GM12892 (cell line): Measurements from ENCODE around the gene MRPL42.

Experiments
- POLR2A ChIP-seq: IDR thresholded peaks from 2 replicates; pipeline ENCODE4 v1.6.1; 2011; ENCODE audit warnings: low read depth, low read length, control low read depth
- POLR2AphosphoS5 ChIP-seq: IDR thresholded peaks from 2 replicates; pipeline ENCODE4 v1.6.1; 2011; ENCODE audit warnings: low read depth, low read length, control low read depth

DNA sequence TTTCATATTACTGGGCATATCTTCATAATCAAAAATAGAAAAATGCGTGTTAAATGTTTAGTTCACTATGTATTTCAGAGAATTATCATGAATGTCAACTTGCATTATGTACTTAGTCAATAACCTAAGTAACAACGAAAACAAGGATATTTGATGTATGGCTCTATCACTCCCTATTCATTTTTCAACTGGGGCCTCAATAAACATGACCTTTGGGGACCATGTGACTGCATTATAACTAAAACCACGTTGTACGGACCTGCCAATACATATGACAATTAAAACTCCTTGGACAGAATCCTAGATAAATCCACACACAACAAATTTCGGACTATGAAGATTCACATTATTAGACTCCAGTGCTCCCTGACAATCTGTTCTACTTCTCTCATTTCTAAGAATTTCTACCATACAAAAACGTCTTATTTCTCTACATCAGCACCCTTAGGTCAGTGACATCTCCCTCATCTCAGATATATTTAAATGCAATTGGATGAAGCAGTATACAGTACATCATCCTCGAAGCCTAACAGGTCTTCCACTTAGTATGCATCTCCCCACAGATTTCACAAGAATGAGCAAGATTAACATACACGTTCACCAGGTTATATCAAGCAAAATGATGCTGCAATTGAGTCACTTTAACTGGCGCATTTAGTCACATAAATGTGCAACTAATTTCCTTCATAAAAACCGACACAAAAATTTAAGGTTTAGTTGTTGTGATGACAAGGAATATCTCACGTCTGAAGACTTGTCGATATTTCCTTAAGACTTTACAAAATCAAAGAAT is 27.1 kb upstream of the MRPL42 start:
- no peak for TF ChIP-seq POLR2AphosphoS5
- no peak for TF ChIP-seq POLR2A
